HG02678 (cell line): ENCODE results near the gene BRCC3.

Source experiments
- ATAC-seq: cut with Tn5 transposase; IDR thresholded peaks from one replicate; pipeline ENCODE4 v1.9.1; 2021; ENCODE audit warnings: mild to moderate bottlenecking, moderate library complexity; ENCODE audit not compliant: unreplicated experiment

The BRCC3 gene

GRCh38 chrX:155070975-155071693, at the start of gene BRCC3, which contains the start of the genes CMC4 and MTCP1:
BRCC3 (plus strand) TSS chrX:155071508; CDS start chrX:155071528, 20 bp downstream.
CMC4 (minus strand) TSS chrX:155071136; CDS start chrX:155064023, 7,113 bp downstream.
MTCP1 (minus strand) TSS chrX:155071136; CDS start chrX:155066010, 5,126 bp downstream.
- peak; percentile 94 for ATAC-seq

- no peak for ATAC-seq
Measured at GRCh38 chrX:155022585-155022984, 48.7 kb upstream of the BRCC3 start, which contains the start of gene F8. F8 (minus strand) TSS chrX:155022723; CDS start chrX:155022552, 171 bp downstream.

GRCh38 chrX:155023907-155024833, 47.1 kb upstream of the BRCC3 start:
- no peak for ATAC-seq

GRCh38 chrX:155026420-155026726, 44.9 kb upstream of the BRCC3 start:
- no peak for ATAC-seq

- peak; percentile 90 for ATAC-seq
Measured at GRCh38 chrX:155026727-155027508, 44.4 kb upstream of the BRCC3 start, which contains the start of gene FUNDC2. FUNDC2 (plus strand) TSS chrX:155026844; CDS start chrX:155026939, 95 bp downstream.

GRCh38 chrX:155027509-155028066, 43.7 kb upstream of the BRCC3 start:
- no peak for ATAC-seq

- no peak for ATAC-seq
Measured at GRCh38 chrX:155028129-155028528, 43.2 kb upstream of the BRCC3 start.

GRCh38 chrX:155028877-155029291, 42.4 kb upstream of the BRCC3 start:
- no peak for ATAC-seq

GRCh38 chrX:155031657-155032056, 39.7 kb upstream of the BRCC3 start:
- no peak for ATAC-seq

- ATAC-seq = no peak
Measured at GRCh38 chrX:155035688-155036087, 35.6 kb upstream of the BRCC3 start.

- ATAC-seq = no peak
Measured at GRCh38 chrX:155046129-155046810, 25.0 kb upstream of the BRCC3 start.

- no peak for ATAC-seq
Measured at GRCh38 chrX:155046811-155047528, 24.3 kb upstream of the BRCC3 start.

GRCh38 chrX:155048977-155049619, 22.2 kb upstream of the BRCC3 start:
- ATAC-seq = no peak

- ATAC-seq = no peak
Measured at GRCh38 chrX:155052738-155053498, 18.4 kb upstream of the BRCC3 start.

- ATAC-seq = no peak
Measured at GRCh38 chrX:155053656-155054055, 17.7 kb upstream of the BRCC3 start.

- ATAC-seq = no peak
Measured at GRCh38 chrX:155054255-155054654, 17.1 kb upstream of the BRCC3 start.

GRCh38 chrX:155055494-155055893, 15.8 kb upstream of the BRCC3 start:
- ATAC-seq = no peak

GRCh38 chrX:155056471-155056870, 14.8 kb upstream of the BRCC3 start:
- ATAC-seq = no peak
